Left kidney (tissue), 8 donors: Measurements from ENCODE around the gene RPL39. TPM values are rescaled to one million over a fixed set of nuclear protein-coding genes. Genes with fewer than 3 reads are reported as not detected.
A peak's percentile ranks its signal among the peaks of the same experiment; 100 is the strongest.
"Not testable (repeated sequence)": the region's sequence is repeated elsewhere in the genome, so short reads cannot be mapped to it uniquely, and the experiment has no call there.

Experiments used
- DNase-seq: peaks from one replicate; pipeline ENCODE4 v3.0.0-alpha.2; 2013
- long read RNA-seq, 8 donors: transcript quantifications; one replicate each; lab custom pipeline, GENCODE V29; 2026
- polyA plus RNA-seq: library from polyadenylated mRNA; unstranded; fragments of 120-200 nt; gene quantifications from one replicate; pipeline ENCODE4 v1.2.1, GENCODE V29; 2013; ENCODE audit not compliant: insufficient read length

The RPL39 gene
- polyA plus RNA-seq = 2,143 TPM
- long read RNA-seq, donor 1, transcript RPL39-201 (3 exons, 401 nt) = major isoform, 236 of 264 reads
- long read RNA-seq, donor 1, transcript RPL39-202 (2 exons, 1,915 nt) = minor isoform, 21 of 264 reads
- long read RNA-seq, donor 1, partial matches to known transcripts = 7 of 264 reads
- long read RNA-seq, donor 1, other reads (novel, unspliced or antisense) = 0 of 264 reads
- long read RNA-seq, donor 2, transcript RPL39-201 (3 exons, 401 nt) = major isoform, 202 of 215 reads
- long read RNA-seq, donor 2, transcript RPL39-202 (2 exons, 1,915 nt) = minor isoform, 8 of 215 reads
- long read RNA-seq, donor 2, partial matches to known transcripts = 5 of 215 reads
- long read RNA-seq, donor 2, other reads (novel, unspliced or antisense) = 0 of 215 reads
- long read RNA-seq, donor 3, transcript RPL39-201 (3 exons, 401 nt) = major isoform, 110 of 113 reads
- long read RNA-seq, donor 3, partial matches to known transcripts = 0 of 113 reads
- long read RNA-seq, donor 3, other reads (novel, unspliced or antisense) = 0 of 113 reads
- long read RNA-seq, donor 4, transcript RPL39-201 (3 exons, 401 nt) = major isoform, 74 of 85 reads
- long read RNA-seq, donor 4, partial matches to known transcripts = 9 of 85 reads
- long read RNA-seq, donor 4, other reads (novel, unspliced or antisense) = 0 of 85 reads
- long read RNA-seq, donor 5, transcript RPL39-201 (3 exons, 401 nt) = major isoform, 414 of 448 reads
- long read RNA-seq, donor 5, transcript RPL39-202 (2 exons, 1,915 nt) = minor isoform, 12 of 448 reads
- long read RNA-seq, donor 5, partial matches to known transcripts = 22 of 448 reads
- long read RNA-seq, donor 5, other reads (novel, unspliced or antisense) = 0 of 448 reads
- long read RNA-seq, donor 6, transcript RPL39-202 (2 exons, 1,915 nt) = minor isoform, 26 of 308 reads
- long read RNA-seq, donor 6, transcript RPL39-201 (3 exons, 401 nt) = major isoform, 273 of 308 reads
- long read RNA-seq, donor 6, partial matches to known transcripts = 9 of 308 reads
- long read RNA-seq, donor 6, other reads (novel, unspliced or antisense) = 0 of 308 reads
- long read RNA-seq, donor 7, transcript RPL39-202 (2 exons, 1,915 nt) = minor isoform, 16 of 408 reads
- long read RNA-seq, donor 7, transcript RPL39-201 (3 exons, 401 nt) = major isoform, 370 of 408 reads
- long read RNA-seq, donor 7, partial matches to known transcripts = 22 of 408 reads
- long read RNA-seq, donor 7, other reads (novel, unspliced or antisense) = 0 of 408 reads
- long read RNA-seq, donor 8, transcript RPL39-201 (3 exons, 401 nt) = major isoform, 111 of 114 reads
- long read RNA-seq, donor 8, partial matches to known transcripts = 0 of 114 reads
- long read RNA-seq, donor 8, other reads (novel, unspliced or antisense) = 0 of 114 reads

GRCh38 chrX:119791437-119792231 lies at the start of gene RPL39:
TSS of gene RPL39 (minus strand) at chrX:119791630. CDS start at chrX:119791576, 54 bp downstream.
- peak; percentile 86 for DNase-seq

- no peak for DNase-seq
Measured at GRCh38 chrX:119833905-119834304, 42.5 kb upstream of the RPL39 start.

GRCh38 chrX:119828446-119828845 lies 37.0 kb upstream of the RPL39 start:
- DNase-seq = no peak

GRCh38 chrX:119826399-119826959 lies 35.0 kb upstream of the RPL39 start:
- no peak for DNase-seq

- DNase-seq = not testable (repeated sequence)
Measured at GRCh38 chrX:119824221-119824620, 32.8 kb upstream of the RPL39 start.

GRCh38 chrX:119821703-119822102 lies 30.3 kb upstream of the RPL39 start:
- not testable (repeated sequence) for DNase-seq

GRCh38 chrX:119817130-119817690 lies 25.8 kb upstream of the RPL39 start:
- no peak for DNase-seq

GRCh38 chrX:119816300-119816699 lies 24.9 kb upstream of the RPL39 start:
- no peak for DNase-seq

GRCh38 chrX:119809185-119809666 lies 17.8 kb upstream of the RPL39 start:
- DNase-seq = no peak

- DNase-seq = not testable (repeated sequence)
Measured at GRCh38 chrX:119808461-119808860, 17.0 kb upstream of the RPL39 start.

- no peak for DNase-seq
Measured at GRCh38 chrX:119802546-119802945, 11.1 kb upstream of the RPL39 start.

- no peak for DNase-seq
Measured at GRCh38 chrX:119801253-119802221, 10.1 kb upstream of the RPL39 start.

- peak; percentile 34 for DNase-seq
Measured at GRCh38 chrX:119790977-119791436, 423 bp downstream of the RPL39 start.

GRCh38 chrX:119784747-119785446 lies 6.5 kb downstream of the RPL39 start:
- DNase-seq = no peak

- DNase-seq = no peak
Measured at GRCh38 chrX:119783026-119783425, 8.4 kb downstream of the RPL39 start.

GRCh38 chrX:119778829-119779228 lies 12.6 kb downstream of the RPL39 start:
- DNase-seq = no peak

GRCh38 chrX:119775517-119776238 lies 15.8 kb downstream of the RPL39 start:
- DNase-seq = no peak
